Spleen (tissue), 11 donors: ENCODE data around the gene RORB. TPM values are rescaled to one million over a fixed set of nuclear protein-coding genes. Genes with fewer than 3 reads are reported as not detected.

ENCODE experiments used
- DNase-seq: peaks from one replicate; pipeline ENCODE4 v3.0.0-alpha.2; 2020
- H3K27ac ChIP-seq, 8 donors: fragments of 200-600 bp; sonication (generic) in 7 of 8; 1 replicate in 4 of 8; 2 replicates in 4 of 8; pipeline versions ENCODE4 v1.5.0 to v1.8.0; 2016 to 2021; ENCODE audit warnings: inconsistent platforms in 4 of 8, mild to moderate bottlenecking in 4 of 8, moderate library complexity in 1 of 8
- H3K27me3 ChIP-seq, 7 donors: fragments of 200-600 bp; sonication (generic) in 6 of 7; replicated peaks in 1 of 7; 1 replicate in 4 of 7; 2 replicates in 3 of 7; pipeline versions ENCODE4 v1.5.0 to v1.8.0; 2016 to 2021; ENCODE audit warnings: inconsistent platforms in 3 of 7, mild to moderate bottlenecking in 1 of 7
- H3K36me3 ChIP-seq, 6 donors: fragments of 200-600 bp; sonication (generic) in 5 of 6; 1 replicate in 4 of 6; 2 replicates in 2 of 6; pipeline versions ENCODE4 v1.5.0 to v1.8.0; 2016 to 2021; ENCODE audit warnings: inconsistent platforms in 2 of 6
- H3K4me1 ChIP-seq, 6 donors: fragments of 200-600 bp; sonication (generic) in 5 of 6; 1 replicate in 3 of 6; 2 replicates in 3 of 6; pipeline versions ENCODE4 v1.5.0 to v1.8.0; 2016 to 2021; ENCODE audit warnings: inconsistent platforms in 3 of 6
- H3K4me3 ChIP-seq, 8 donors: fragments of 200-600 bp; sonication (generic) in 7 of 8; 1 replicate in 4 of 8; 2 replicates in 4 of 8; pipeline versions ENCODE4 v1.5.0 to v1.8.0; 2016 to 2021; ENCODE audit warnings: inconsistent platforms in 4 of 8, mild to moderate bottlenecking in 4 of 8, moderate library complexity in 2 of 8
- H3K9me3 ChIP-seq, 8 donors: fragments of 200-600 bp; sonication (generic) in 7 of 8; 1 replicate in 4 of 8; 2 replicates in 4 of 8; pipeline versions ENCODE4 v1.5.0 to v1.8.0; 2016 to 2021; ENCODE audit warnings: inconsistent platforms in 4 of 8
- CTCF ChIP-seq, 11 experiments: fragments of 200-600 bp in 7 of 11; fragments of 450-650 bp in 4 of 11; sonication (generic) in 4 of 11; IDR thresholded peaks in 8 of 11; conservative IDR thresholded peaks in 3 of 11; 1 replicate in 7 of 11; 2 replicates in 4 of 11; pipeline versions ENCODE4 v1.4.0 to v1.8.0; 2016 to 2021; ENCODE audit warnings: antibody characterized with exemption in 11 of 11, inconsistent platforms in 4 of 11, mild to moderate bottlenecking in 1 of 11
- POLR2A ChIP-seq, 3 donors: fragments of 450-650 bp; IDR thresholded peaks; one replicate each; pipeline ENCODE4 v1.5.1; 2017; ENCODE audit warnings: antibody characterized with exemption in 3 of 3, mild to moderate bottlenecking in 1 of 3
- POLR2AphosphoS5 ChIP-seq, 3 donors: sonication (generic); formaldehyde crosslinking; IDR thresholded peaks; one replicate each; pipeline ENCODE4 v1.5.1; 2017; ENCODE audit warnings: antibody characterized with exemption in 3 of 3
- WGBS, 5 donors: extraction: QIAGEN DNeasy Blood & Tissue Kit in 3 of 5; methylation state at CpG; one replicate each; pipeline versions ENCODE4 v1.1.5 to v1.1.7; 2013 to 2018; 5-methylcytosine and 5-hydroxymethylcytosine counted together
- intact Hi-C: fragments of 100-400 bp; cut with DNase I; formaldehyde crosslinking; loops from one replicate; pipeline ENCODE4 v1.15.0; 2023; ENCODE audit warnings: low total_unique reads
- polyA plus RNA-seq, 3 donors: library from polyadenylated mRNA; stranded (reverse); fragments of 200-250 nt; gene quantifications; one replicate each; pipeline ENCODE4 v1.2.1, GENCODE V29; 2013
- total RNA-seq, 7 donors: library from RNA; depleted of rRNA in 3 of 7; stranded (reverse); fragments of >200 nt in 3 of 7; fragmentation: NEBNext Ultra II Directional in 4 of 7; extraction: Animal tissue kit (Norgen Biotek cat#: 25700) in 4 of 7; gene quantifications; one replicate each; pipeline versions ENCODE4 v1.1.0 to v1.2.1, GENCODE V29; 2016 to 2021
- donor health status: healthy with polysubstance abuse.
- donor health status: DM: no; HTN: no; CAD: no; lungs with moderate emphysema.
- donor health status: DM: no; HTN: no; CAD: no.
- donor health status: Bipolar disorder and iron deficiency.
- donor health status: healthy.
- donor health status: DM: no; HTN: no; CAD: no.
- donor health status: DM: yes; HTN: yes; CAD: no.

The RORB gene
- total and polyA plus RNA-seq, 10 donors: 0.02 to 0.18 (median 0.09) TPM; not detected in 2

- intact Hi-C loops: no loop called here
- no peaks in the 10 kb centered on the region for H3K36me3 ChIP-seq
- TF ChIP-seq CTCF (IDR thresholded peaks at IDR 0.05 in 8 of 11, conservative IDR thresholded peaks at IDR 0.05 in 3 of 11) (no peak), POLR2A (IDR thresholded peaks at IDR 0.05) (no peak), POLR2AphosphoS5 (IDR thresholded peaks at IDR 0.05) (no peak)
- H3K27me3 ChIP-seq: no peaks in the 10 kb centered on the region
- H3K4me1 ChIP-seq: no peaks in the 10 kb centered on the region
- DNase-seq: no peak
- no peaks in the 10 kb centered on the region for H3K9me3 ChIP-seq
- H3K27ac ChIP-seq: no peak overlapping the region
- WGBS, 5 donors: 69 to 89% (median 73%) methylated on average over 1 of the region's 1 CpG
- H3K4me3 ChIP-seq: no peak overlapping the region
These were observed 36.1 kb downstream of the RORB start for GRCh38 chr9:74533253-74533652.

GRCh38 chr9:74534841-74535240, 37.7 kb downstream of the RORB start:
- H3K9me3 ChIP-seq: no peaks in the 10 kb centered on the region
- no peak overlapping the region for H3K4me3 ChIP-seq
- 86 to 95% (median 87%) methylated on average over 3 of the region's 3 CpGs for WGBS, 5 donors
- H3K27ac ChIP-seq: no peak overlapping the region
- H3K27me3 ChIP-seq: no peaks in the 10 kb centered on the region
- TF ChIP-seq POLR2AphosphoS5 (IDR thresholded peaks at IDR 0.05) (no peak), CTCF (IDR thresholded peaks at IDR 0.05 in 8 of 11, conservative IDR thresholded peaks at IDR 0.05 in 3 of 11) (no peak), POLR2A (IDR thresholded peaks at IDR 0.05) (no peak)
- H3K36me3 ChIP-seq: no peaks in the 10 kb centered on the region
- no peaks in the 10 kb centered on the region for H3K4me1 ChIP-seq
- no peak for DNase-seq
- intact Hi-C loops: no loop called here

GRCh38 chr9:74543145-74543544, 46.0 kb downstream of the RORB start:
- no peak for TF ChIP-seq POLR2A (IDR thresholded peaks at IDR 0.05)
- TF ChIP-seq POLR2AphosphoS5 (IDR thresholded peaks at IDR 0.05): no peak
- no peak for TF ChIP-seq CTCF (IDR thresholded peaks at IDR 0.05 in 8 of 11, conservative IDR thresholded peaks at IDR 0.05 in 3 of 11)
- Histone ChIP-seq H3K4me1 (no peaks in the 10 kb centered on the region), H3K4me3 (no peak overlapping the region), H3K27me3 (peaks cover 0 to 3% (median 0%) of the 10 kb centered on the region in 7 donors), H3K27ac (no peak overlapping the region), H3K9me3 (no peaks in the 10 kb centered on the region), H3K36me3 (no peaks in the 10 kb centered on the region)
- whole genome bisulfite sequencing, 5 donors: 32 to 50% (median 43%) methylated on average over 3 of the region's 3 CpGs
- no peak for DNase-seq
- intact Hi-C loops: no loop called here

- H3K27me3 ChIP-seq: peaks cover 0 to 5% (median 0%) of the 10 kb centered on the region in 7 donors
- WGBS, 5 donors: 80 to 87% (median 83%) methylated on average over 5 of the region's 5 CpGs
- intact Hi-C loops: no loop called here
- DNase-seq: no peak
- no peaks in the 10 kb centered on the region for H3K36me3 ChIP-seq
- no peaks in the 10 kb centered on the region for H3K4me1 ChIP-seq
- TF ChIP-seq CTCF (IDR thresholded peaks at IDR 0.05 in 8 of 11, conservative IDR thresholded peaks at IDR 0.05 in 3 of 11): no peak
- TF ChIP-seq POLR2AphosphoS5 (IDR thresholded peaks at IDR 0.05): no peak
- no peak for TF ChIP-seq POLR2A (IDR thresholded peaks at IDR 0.05)
- H3K9me3 ChIP-seq: no peaks in the 10 kb centered on the region
- no peak overlapping the region for H3K4me3 ChIP-seq
- H3K27ac ChIP-seq: no peak overlapping the region
These were observed 54.1 kb downstream of the RORB start for GRCh38 chr9:74551266-74551665.
